ENCODE measurements around the gene GATA5. TPM values are rescaled to one million over a fixed set of nuclear protein-coding genes. Genes with fewer than 3 reads are reported as not detected.

The GATA5 gene
- total RNA-seq (under 1 TPM in 1 of 6 donors, not detected in 5; 0.34 TPM), polyA plus RNA-seq (under 1 TPM; 0.02 to 0.15 TPM)

GRCh38 chr20:62475772-62476055 lies at the start of gene GATA5:
Gene GATA5 (minus strand): TSS chr20:62475995. CDS start chr20:62475521, 474 bp downstream.
- H3K27me3 ChIP-seq, result peaks cover 0 to 34% (median 9%) of the 10 kb centered on the region in 4 donors
- TF ChIP-seq CTCF (IDR thresholded peaks at IDR 0.05), result no peak
- peak within 1 kb of the TSS in 2 of 4 donors; percentile 18 to 36 for H3K4me3 ChIP-seq
- no peaks in the 10 kb centered on the region for H3K36me3 ChIP-seq
- intact Hi-C loops (cut with DNase I), result no loop called here
- FAIRE-seq (no peak), DNase-seq (no peak), ATAC-seq (peak in 1 of 4 donors; percentile 35)
- no peaks in the 10 kb centered on the region for H3K9me3 ChIP-seq
- H3K4me1 ChIP-seq, result peaks cover 0 to 7% (median 0%) of the 10 kb centered on the region in 3 donors
- 0 to 1% methylated on average over 1 to 37 of the region's 37 CpGs for WGBS, 2 donors
- no peak within 1 kb of the TSS for H3K27ac ChIP-seq

GRCh38 chr20:62525014-62525413 lies 49.2 kb upstream of the GATA5 start:
- H3K4me1 ChIP-seq, result no peaks in the 10 kb centered on the region
- H3K27me3 ChIP-seq, result peaks cover 0 to 6% (median 2%) of the 10 kb centered on the region in 4 donors
- no peak overlapping the region for H3K27ac ChIP-seq
- DNase-seq (no peak), FAIRE-seq (no peak), ATAC-seq (no peak)
- intact Hi-C loops (cut with DNase I), result no loop called here
- no peaks in the 10 kb centered on the region for H3K9me3 ChIP-seq
- no peak for TF ChIP-seq CTCF (IDR thresholded peaks at IDR 0.05)
- H3K36me3 ChIP-seq, result no peaks in the 10 kb centered on the region
- 34 to 43% methylated on average over 15 of the region's 15 CpGs for WGBS, 2 donors
- no peak overlapping the region for H3K4me3 ChIP-seq

- Histone ChIP-seq H3K36me3 (no peaks in the 10 kb centered on the region), H3K4me1 (no peaks in the 10 kb centered on the region), H3K27ac (no peak overlapping the region), H3K27me3 (peaks cover 0 to 6% (median 2%) of the 10 kb centered on the region in 4 donors), H3K4me3 (no peak overlapping the region), H3K9me3 (no peaks in the 10 kb centered on the region)
- intact Hi-C loops (cut with DNase I), result no loop called here
- ATAC-seq, result no peak
- 12 to 14% methylated on average over 10 of the region's 10 CpGs for WGBS, 2 donors
- no peak for TF ChIP-seq CTCF (IDR thresholded peaks at IDR 0.05)
- FAIRE-seq, result no peak
- no peak for DNase-seq
Measured at GRCh38 chr20:62524505-62524911, 48.7 kb upstream of the GATA5 start.

GRCh38 chr20:62523473-62524203 lies 47.8 kb upstream of the GATA5 start:
- H3K27me3 ChIP-seq, result peaks cover 0 to 6% (median 2%) of the 10 kb centered on the region in 4 donors
- no peak for ATAC-seq
- H3K4me1 ChIP-seq, result no peaks in the 10 kb centered on the region
- no peak overlapping the region for H3K4me3 ChIP-seq
- no peak for FAIRE-seq
- intact Hi-C loops (cut with DNase I), result no loop called here
- 33 to 34% methylated on average over 26 of the region's 26 CpGs for WGBS, 2 donors
- no peaks in the 10 kb centered on the region for H3K9me3 ChIP-seq
- no peak overlapping the region for H3K27ac ChIP-seq
- DNase-seq, result no peak
- H3K36me3 ChIP-seq, result no peaks in the 10 kb centered on the region
- TF ChIP-seq CTCF (IDR thresholded peaks at IDR 0.05), result no peak

- intact Hi-C loops (cut with DNase I), result no loop called here
- 32 to 33% methylated on average over 18 of the region's 18 CpGs for WGBS, 2 donors
- ATAC-seq (no peak), DNase-seq (no peak), FAIRE-seq (no peak)
- Histone ChIP-seq H3K36me3 (no peaks in the 10 kb centered on the region), H3K4me1 (no peaks in the 10 kb centered on the region), H3K27me3 (peaks cover 0 to 6% (median 2%) of the 10 kb centered on the region in 4 donors), H3K27ac (no peak overlapping the region), H3K9me3 (no peaks in the 10 kb centered on the region), H3K4me3 (no peak overlapping the region)
- no peak for TF ChIP-seq CTCF (IDR thresholded peaks at IDR 0.05)
Measured at GRCh38 chr20:62522748-62523396, 47.1 kb upstream of the GATA5 start.
